Ecto neural progenitor cell (in vitro differentiated cells): ENCODE data around the gene PLD6.
"Not testable (repeated sequence)": the region's sequence is repeated elsewhere in the genome, so short reads cannot be mapped to it uniquely, and the experiment has no call there.

ENCODE experiments used
- DNase-seq: peaks from one replicate; pipeline ENCODE4 v3.0.0-alpha.2; 2018; ENCODE audit warnings: low spot score

Gene PLD6

GRCh38 chr17:17201271-17201670 is 4.9 kb downstream of the PLD6 start:
- DNase-seq, result no peak

- DNase-seq, result no peak
Measured at GRCh38 chr17:17200831-17201230, 5.3 kb downstream of the PLD6 start.

- DNase-seq, result no peak
Measured at GRCh38 chr17:17200311-17200710, 5.8 kb downstream of the PLD6 start.

- DNase-seq, result no peak
Measured at GRCh38 chr17:17198281-17198680, 7.9 kb downstream of the PLD6 start.

GRCh38 chr17:17196776-17197175 is 9.4 kb downstream of the PLD6 start:
- no peak for DNase-seq

- not testable (repeated sequence) for DNase-seq
Measured at GRCh38 chr17:17195466-17195865, 10.7 kb downstream of the PLD6 start.

GRCh38 chr17:17191961-17192381 is 14.2 kb downstream of the PLD6 start:
- DNase-seq, result no peak

GRCh38 chr17:17191346-17191792 is 14.8 kb downstream of the PLD6 start:
- no peak for DNase-seq

- no peak for DNase-seq
Measured at GRCh38 chr17:17190188-17190587, 15.9 kb downstream of the PLD6 start.

GRCh38 chr17:17189559-17189958 is 16.6 kb downstream of the PLD6 start:
- no peak for DNase-seq

- DNase-seq, result no peak
Measured at GRCh38 chr17:17188586-17188985, 17.5 kb downstream of the PLD6 start.

- DNase-seq, result no peak
Measured at GRCh38 chr17:17186551-17187505, 19.3 kb downstream of the PLD6 start.

- DNase-seq, result no peak
Measured at GRCh38 chr17:17186051-17186450, 20.1 kb downstream of the PLD6 start.

GRCh38 chr17:17184985-17185757 is 21.0 kb downstream of the PLD6 start:
- not testable (repeated sequence) for DNase-seq

GRCh38 chr17:17183744-17184143 is 22.4 kb downstream of the PLD6 start:
- DNase-seq, result no peak

GRCh38 chr17:17182598-17183136 is 23.5 kb downstream of the PLD6 start:
- DNase-seq, result no peak

- no peak for DNase-seq
Measured at GRCh38 chr17:17181666-17182597, 24.2 kb downstream of the PLD6 start.

GRCh38 chr17:17180741-17181525 is 25.2 kb downstream of the PLD6 start:
- DNase-seq, result no peak

- no peak for DNase-seq
Measured at GRCh38 chr17:17180141-17180603, 26.0 kb downstream of the PLD6 start.

GRCh38 chr17:17179371-17179827 is 26.7 kb downstream of the PLD6 start:
- DNase-seq, result no peak
